Caco-2 (cell line): ENCODE results near the gene HOXB3. TPM values are rescaled to one million over a fixed set of nuclear protein-coding genes. Genes with fewer than 3 reads are reported as not detected.

Experiments
- BruUV-seq: library from RNA; stranded (reverse); fragments of 400-500 nt; replicated peaks from 2 replicates; lab custom pipeline; 2021; lab: Mats Ljungman, UMichigan
- CTCF ChIA-PET: fragments of 300-600 bp; sonication (Branson Sonifier 250); formaldehyde crosslinking; loops from one replicate; lab custom pipeline; 2022; ENCODE audit warnings: antibody characterized with exemption; lab: Charles Lee
- POLR2A ChIA-PET: fragments of 300-600 bp; sonication (Branson Sonifier 250); formaldehyde crosslinking; loops from one replicate; lab custom pipeline; 2022; ENCODE audit warnings: antibody characterized with exemption; lab: Charles Lee
- DNase-seq, 2 experiments: peaks; one replicate each; pipeline versions ENCODE4 v3.0.0 to v3.0.0-alpha.2; 2020 to 2022
- H3K27me3 ChIP-seq: replicated peaks from 2 replicates; pipeline ENCODE4 v1.6.0; 2011; ENCODE audit warnings: low read length; ENCODE audit not compliant: control insufficient read depth, insufficient read depth
- H3K36me3 ChIP-seq: 2 replicates; pipeline ENCODE4 v1.5.1; 2011; ENCODE audit warnings: low read length; ENCODE audit not compliant: control insufficient read depth, insufficient read depth
- H3K4me1 ChIP-seq: fragments of 250-450 bp; sonication (Bioruptor Pico); 2 replicates; pipeline ENCODE4 v1.5.1; 2020; ENCODE audit warnings: mild to moderate bottlenecking
- H3K4me3 ChIP-seq: 2 replicates; pipeline ENCODE4 v1.5.1; 2011; ENCODE audit warnings: low read depth, mild to moderate bottlenecking, control low read depth, low read length
- H3K9me3 ChIP-seq: fragments of 250-450 bp; sonication (Bioruptor Pico); 2 replicates; pipeline ENCODE4 v1.5.1; 2020; ENCODE audit warnings: mild to moderate bottlenecking, moderate library complexity
- H3K27ac Mint-ChIP-seq: one replicate; pipeline ENCODE4 v1.8.0; 2022; ENCODE audit warnings: mixed read lengths; ENCODE audit not compliant: unreplicated experiment
- H3K27me3 Mint-ChIP-seq: one replicate; pipeline ENCODE4 v1.8.0; 2022; ENCODE audit warnings: mixed read lengths; ENCODE audit not compliant: insufficient read depth, unreplicated experiment
- H3K36me3 Mint-ChIP-seq: one replicate; pipeline ENCODE4 v1.8.0; 2022; ENCODE audit warnings: mild to moderate bottlenecking, mixed read lengths; ENCODE audit not compliant: insufficient read depth, unreplicated experiment
- H3K4me1 Mint-ChIP-seq: one replicate; pipeline ENCODE4 v1.8.0; 2022; ENCODE audit warnings: low read depth, mixed read lengths; ENCODE audit not compliant: unreplicated experiment
- H3K4me3 Mint-ChIP-seq: one replicate; pipeline ENCODE4 v1.8.0; 2022; ENCODE audit warnings: mild to moderate bottlenecking, moderate library complexity, mixed read lengths; ENCODE audit not compliant: unreplicated experiment
- H3K9me3 Mint-ChIP-seq: one replicate; pipeline ENCODE4 v1.8.0; 2022; ENCODE audit warnings: mixed read lengths; ENCODE audit not compliant: unreplicated experiment
- CTCF ChIP-seq, 2 experiments: fragments of 200-600 bp in 1 of 2; IDR thresholded peaks; 1 replicate in 1 of 2; 2 replicates in 1 of 2; pipeline versions ENCODE4 v1.5.1 to v1.8.0; 2011 to 2022; ENCODE audit warnings: antibody characterized with exemption in 1 of 2, control low read depth in 1 of 2, inconsistent platforms in 1 of 2, low read depth in 1 of 2, low read length in 1 of 2, mild to moderate bottlenecking in 1 of 2, moderate library complexity in 1 of 2; ENCODE audit not compliant: insufficient read depth in 1 of 2, severe bottlenecking in 1 of 2, unreplicated experiment in 1 of 2
- intact Hi-C: fragments of 100-400 bp; cut with micrococcal nuclease; formaldehyde crosslinking; loops from one replicate; pipeline ENCODE4 v1.10.0; 2022; ENCODE audit not compliant: unreplicated experiment
- total RNA-seq: library from RNA; stranded (reverse); gene quantifications from 2 replicates; pipeline ENCODE4 v1.2.3, GENCODE V29; 2022

Gene HOXB3
- total RNA-seq, 1 experiment from 2014 or later: 7.2 TPM

- TF ChIP-seq CTCF (IDR thresholded peaks at IDR 0.05; ENCODE audit: insufficient read depth in 1 of 2, low read depth in 1 of 2, low read length in 1 of 2, severe bottlenecking in 1 of 2, unreplicated experiment in 1 of 2): no peak
- no peaks in the 10 kb centered on the region for H3K9me3 Mint-ChIP-seq
- BruUV-seq: no TSS peak
- POLR2A ChIA-PET: no interaction called here
- intact Hi-C loops: no loop called here
- H3K36me3 Mint-ChIP-seq: no peaks in the 10 kb centered on the region
- Histone ChIP-seq H3K27me3 (no peaks in the 10 kb centered on the region), H3K36me3 (no peaks in the 10 kb centered on the region), H3K9me3 (no peaks in the 10 kb centered on the region), H3K4me1 (peaks cover 10% of the 10 kb centered on the region; the same call in 1 of the 2 replicates), H3K4me3 (no peak overlapping the region)
- peaks cover under 1% of the 10 kb centered on the region for H3K4me1 Mint-ChIP-seq
- H3K27me3 Mint-ChIP-seq: no peaks in the 10 kb centered on the region
- no peak overlapping the region for H3K4me3 Mint-ChIP-seq
- CTCF ChIA-PET: no interaction called here
- DNase-seq: no peak
- H3K27ac Mint-ChIP-seq: no peak overlapping the region
Measured at GRCh38 chr17:48549281-48549630, 40.8 kb downstream of the HOXB3 start.

- Histone ChIP-seq H3K27me3 (no peaks in the 10 kb centered on the region), H3K4me3 (no peak overlapping the region), H3K36me3 (no peaks in the 10 kb centered on the region), H3K9me3 (no peaks in the 10 kb centered on the region), H3K4me1 (peaks cover 10% of the 10 kb centered on the region; the same call in 1 of the 2 replicates)
- no peak for DNase-seq
- POLR2A ChIA-PET: no interaction called here
- no peak overlapping the region for H3K4me3 Mint-ChIP-seq
- H3K36me3 Mint-ChIP-seq: no peaks in the 10 kb centered on the region
- no peak for TF ChIP-seq CTCF (IDR thresholded peaks at IDR 0.05; ENCODE audit: insufficient read depth in 1 of 2, low read depth in 1 of 2, low read length in 1 of 2, severe bottlenecking in 1 of 2, unreplicated experiment in 1 of 2)
- intact Hi-C loops: no loop called here
- H3K27me3 Mint-ChIP-seq: peaks cover 2% of the 10 kb centered on the region
- BruUV-seq: no TSS peak
- CTCF ChIA-PET: no interaction called here
- H3K4me1 Mint-ChIP-seq: peaks cover 6% of the 10 kb centered on the region
- no peak overlapping the region for H3K27ac Mint-ChIP-seq
- no peaks in the 10 kb centered on the region for H3K9me3 Mint-ChIP-seq
Measured at GRCh38 chr17:48548523-48549280, 41.3 kb downstream of the HOXB3 start.

GRCh38 chr17:48547808-48548522 lies 42.1 kb downstream of the HOXB3 start:
- no peak for TF ChIP-seq CTCF (IDR thresholded peaks at IDR 0.05; ENCODE audit: insufficient read depth in 1 of 2, low read depth in 1 of 2, low read length in 1 of 2, severe bottlenecking in 1 of 2, unreplicated experiment in 1 of 2)
- Histone ChIP-seq H3K9me3 (no peaks in the 10 kb centered on the region), H3K4me1 (peaks cover 10% of the 10 kb centered on the region; the same call in 1 of the 2 replicates), H3K27me3 (no peaks in the 10 kb centered on the region), H3K36me3 (no peaks in the 10 kb centered on the region), H3K4me3 (no peak overlapping the region)
- intact Hi-C loops: no loop called here
- Mint-ChIP-seq H3K9me3 (no peaks in the 10 kb centered on the region), H3K27ac (no peak overlapping the region), H3K36me3 (no peaks in the 10 kb centered on the region), H3K4me3 (no peak overlapping the region), H3K27me3 (peaks cover 2% of the 10 kb centered on the region), H3K4me1 (peaks cover 7% of the 10 kb centered on the region)
- ChIA-PET POLR2A (no interaction called here), CTCF (interaction anchor here (0.8 to 1.6 kb wide), 6 partner anchors 7 to 77 kb away, joined by 3 to 6 read pairs (median 4); no protein-coding TSS in a partner anchor)
- no peak for DNase-seq
- BruUV-seq: no TSS peak
